Activated CD4-positive, alpha-beta memory T cell treated with anti-CD3 and anti-CD28 coated beads for 36 hours (primary cell): ENCODE data around the gene NTN4. TPM values are rescaled to one million over a fixed set of nuclear protein-coding genes. Genes with fewer than 3 reads are reported as not detected.
"Not testable (repeated sequence)": the region's sequence is repeated elsewhere in the genome, so short reads cannot be mapped to it uniquely, and the experiment has no call there.

Experiments
- CTCF ChIA-PET: fragments of 350-600 bp; sonication (Branson Sonifier 250); formaldehyde crosslinking; loops from one replicate; lab custom pipeline; 2021; ENCODE audit warnings: antibody characterized with exemption, inconsistent platforms; lab: Charles Lee
- POLR2A ChIA-PET: fragments of 350-600 bp; sonication (Branson Sonifier 250); formaldehyde crosslinking; loops from one replicate; lab custom pipeline; 2021; ENCODE audit warnings: antibody characterized with exemption; lab: Charles Lee
- DNase-seq: peaks from one replicate; pipeline ENCODE4 v3.0.0-alpha.2; 2020
- H3K27ac Mint-ChIP-seq: one replicate; pipeline ENCODE4 v1.8.0; 2021; ENCODE audit warnings: mixed read lengths
- H3K27me3 Mint-ChIP-seq: one replicate; pipeline ENCODE4 v1.8.0; 2021; ENCODE audit warnings: mixed read lengths
- H3K36me3 Mint-ChIP-seq: one replicate; pipeline ENCODE4 v1.8.0; 2021; ENCODE audit warnings: mixed read lengths
- H3K4me1 Mint-ChIP-seq: one replicate; pipeline ENCODE4 v1.8.0; 2021; ENCODE audit warnings: low read depth, mixed read lengths
- H3K4me3 Mint-ChIP-seq: one replicate; pipeline ENCODE4 v1.8.0; 2021; ENCODE audit warnings: mild to moderate bottlenecking, mixed read lengths
- H3K9me3 Mint-ChIP-seq: one replicate; pipeline ENCODE4 v1.8.0; 2021; ENCODE audit warnings: mixed read lengths
- intact Hi-C: fragments of 100-400 bp; cut with micrococcal nuclease; formaldehyde crosslinking; loops from one replicate; pipeline ENCODE4 v1.15.1; 2023
- total RNA-seq, 2 experiments: library from RNA; stranded (reverse); gene quantifications; one replicate each; pipeline ENCODE4 v1.2.3, GENCODE V29; 2021

Gene NTN4
- total RNA-seq, 2 experiments from 2014 or later, result 0.29 TPM; not detected in 1

DNA sequence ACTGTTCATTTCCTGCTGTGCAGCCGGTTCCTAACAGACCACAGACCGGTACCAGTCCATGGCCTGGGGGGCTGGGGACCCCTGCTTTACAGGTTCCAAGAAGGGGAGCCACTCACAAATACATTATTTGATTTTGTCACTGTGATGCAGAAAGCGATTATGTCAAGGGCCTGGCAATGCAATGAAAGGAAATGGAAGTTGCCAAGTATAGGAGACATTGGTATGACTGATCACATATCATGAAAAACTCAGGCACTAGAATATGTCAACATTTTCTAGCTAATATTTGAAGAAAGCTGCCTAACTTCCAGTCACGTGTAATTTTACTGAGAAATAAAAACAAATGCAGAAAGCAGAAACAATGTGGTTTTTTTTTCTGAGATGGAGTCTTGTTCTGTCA lies 170.4 kb downstream of the NTN4 start:
- no peaks in the 10 kb centered on the region for H3K9me3 Mint-ChIP-seq
- CTCF ChIA-PET, result no interaction called here
- no peak for DNase-seq
- intact Hi-C loops, result loop anchor here (10.0 kb wide), 1 partner anchor 375 kb away; the partner anchor contains the start of gene HAL
- POLR2A ChIA-PET, result no interaction called here
- H3K4me1 Mint-ChIP-seq, result no peaks in the 10 kb centered on the region
- H3K36me3 Mint-ChIP-seq, result no peaks in the 10 kb centered on the region
- no peak overlapping the region for H3K4me3 Mint-ChIP-seq
- H3K27me3 Mint-ChIP-seq, result peaks cover 8% of the 10 kb centered on the region
- no peak overlapping the region for H3K27ac Mint-ChIP-seq

DNA sequence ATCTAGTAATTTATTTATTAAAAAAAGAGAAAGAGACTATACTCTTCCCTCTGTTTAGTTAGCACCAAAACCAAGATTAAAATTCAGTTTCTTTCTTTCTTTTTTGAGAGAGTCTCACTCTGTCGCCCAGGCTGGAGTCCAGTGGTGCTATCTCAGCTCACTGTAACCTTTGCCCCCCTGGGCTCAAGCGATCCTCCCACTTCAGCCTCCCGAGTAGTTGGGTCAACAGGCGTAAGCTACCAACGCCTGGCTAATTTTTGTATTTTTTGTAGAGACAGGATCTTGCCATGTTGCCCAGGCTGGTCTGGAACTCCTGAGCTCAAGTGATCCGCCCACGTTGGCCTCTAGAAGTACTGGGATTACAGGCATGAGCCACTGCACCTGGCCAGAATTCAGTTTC lies 174.1 kb downstream of the NTN4 start:
- DNase-seq, H3K4me1 Mint-ChIP-seq, H3K9me3 Mint-ChIP-seq, POLR2A ChIA-PET, CTCF ChIA-PET, intact Hi-C loops, H3K27me3 Mint-ChIP-seq, H3K27ac Mint-ChIP-seq, H3K4me3 Mint-ChIP-seq, H3K36me3 Mint-ChIP-seq: not testable (repeated sequence)

DNA sequence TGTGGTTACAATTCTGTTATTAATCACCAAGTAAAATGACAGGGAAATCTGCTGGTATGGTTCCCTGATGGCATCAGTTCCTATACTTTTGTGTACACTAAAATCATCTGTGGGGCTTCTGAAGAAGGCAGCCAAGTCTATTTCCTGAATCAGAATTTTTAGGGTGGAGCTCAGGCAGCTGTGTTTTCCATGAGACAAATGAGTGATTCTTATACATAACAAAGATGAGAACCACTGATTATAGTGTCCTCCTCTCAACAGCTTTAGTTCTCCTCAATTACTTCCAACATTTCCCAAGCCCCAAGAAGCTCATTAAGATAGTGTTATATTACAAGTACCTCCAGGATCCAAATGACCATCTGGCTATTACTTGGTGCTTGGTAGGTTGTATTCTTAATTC lies 174.8 kb downstream of the NTN4 start:
- H3K27me3 Mint-ChIP-seq, result peaks cover 3% of the 10 kb centered on the region
- no peak for DNase-seq
- H3K27ac Mint-ChIP-seq, result no peak overlapping the region
- no peaks in the 10 kb centered on the region for H3K9me3 Mint-ChIP-seq
- no peaks in the 10 kb centered on the region for H3K4me1 Mint-ChIP-seq
- ChIA-PET POLR2A (no interaction called here), CTCF (no interaction called here)
- no peak overlapping the region for H3K4me3 Mint-ChIP-seq
- intact Hi-C loops, result no loop called here
- H3K36me3 Mint-ChIP-seq, result no peaks in the 10 kb centered on the region

DNA sequence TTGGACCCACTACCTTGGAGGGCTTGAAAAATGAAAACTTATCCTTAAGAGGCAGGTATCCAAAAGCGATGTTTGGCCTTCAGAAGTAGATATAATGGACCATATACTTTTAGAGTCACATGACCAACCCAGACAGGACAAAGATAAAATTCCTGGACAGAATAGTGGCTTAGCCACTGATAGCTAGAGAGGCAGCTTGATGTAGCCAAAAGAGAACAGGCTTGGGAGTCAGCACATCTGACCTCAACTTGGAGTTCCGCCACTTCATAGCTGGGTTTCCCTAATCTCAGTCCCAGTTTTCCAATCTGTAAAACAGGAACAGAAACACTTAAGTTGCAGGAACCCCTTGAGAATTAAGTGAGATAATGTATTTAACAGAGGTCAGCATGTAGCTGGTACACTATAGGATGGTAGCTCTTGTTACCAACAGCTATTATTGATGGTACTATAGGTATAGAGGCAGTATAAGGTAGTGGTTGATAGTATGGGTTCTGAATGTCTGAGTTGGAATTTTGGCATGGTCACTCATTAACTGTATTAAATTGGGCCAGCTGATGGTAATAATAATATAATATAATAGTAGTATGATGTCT lies 176.1 kb downstream of the NTN4 start:
- POLR2A ChIA-PET, result no interaction called here
- H3K36me3 Mint-ChIP-seq, result no peaks in the 10 kb centered on the region
- intact Hi-C loops, result no loop called here
- DNase-seq, result no peak
- no peak overlapping the region for H3K4me3 Mint-ChIP-seq
- CTCF ChIA-PET, result no interaction called here
- H3K27ac Mint-ChIP-seq, result no peak overlapping the region
- H3K9me3 Mint-ChIP-seq, result no peaks in the 10 kb centered on the region
- no peaks in the 10 kb centered on the region for H3K4me1 Mint-ChIP-seq
- peaks cover 2% of the 10 kb centered on the region for H3K27me3 Mint-ChIP-seq

GRCh38 chr12:95613021-95613420 lies 177.5 kb downstream of the NTN4 start:
- ChIA-PET CTCF (no interaction called here), POLR2A (no interaction called here)
- Mint-ChIP-seq H3K27me3 (peaks cover 4% of the 10 kb centered on the region), H3K36me3 (no peaks in the 10 kb centered on the region), H3K9me3 (no peaks in the 10 kb centered on the region), H3K27ac (no peak overlapping the region), H3K4me1 (no peaks in the 10 kb centered on the region), H3K4me3 (no peak overlapping the region)
- intact Hi-C loops, result no loop called here
- DNase-seq, result no peak

DNA sequence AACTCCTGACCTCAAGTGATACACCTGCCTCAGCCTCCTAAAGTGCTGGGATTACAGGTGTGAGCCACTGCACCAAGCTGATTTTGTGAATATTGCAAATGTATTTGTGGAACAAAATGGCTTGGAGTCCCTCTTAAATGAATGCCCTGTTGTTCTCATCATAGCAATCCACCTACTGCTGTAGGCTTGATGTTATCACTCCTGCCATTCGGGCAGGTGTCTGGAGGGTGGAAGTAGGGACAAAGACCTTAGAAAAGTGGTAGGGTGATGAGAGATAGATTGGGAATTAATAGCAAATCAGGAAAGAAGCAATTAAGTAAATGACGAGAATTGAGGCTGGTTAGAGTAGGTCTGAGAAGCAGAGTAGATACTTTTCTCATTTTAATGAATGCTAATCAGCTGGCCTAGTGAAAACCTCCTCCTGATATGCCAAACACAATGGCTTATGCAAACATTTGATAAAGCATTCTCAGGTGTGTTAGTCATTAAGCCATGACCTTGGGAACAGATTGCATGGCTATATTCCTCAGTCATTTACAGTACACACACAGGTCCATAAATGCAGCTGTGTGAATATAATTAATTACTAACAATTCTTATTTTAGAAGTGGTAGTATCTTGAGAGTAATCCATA lies 178.8 kb downstream of the NTN4 start:
- Mint-ChIP-seq H3K36me3 (no peaks in the 10 kb centered on the region), H3K4me3 (no peak overlapping the region), H3K9me3 (no peaks in the 10 kb centered on the region), H3K27me3 (peaks cover 6% of the 10 kb centered on the region), H3K27ac (no peak overlapping the region), H3K4me1 (no peaks in the 10 kb centered on the region)
- no peak for DNase-seq
- intact Hi-C loops, result no loop called here
- POLR2A ChIA-PET, result no interaction called here
- CTCF ChIA-PET, result no interaction called here

DNA sequence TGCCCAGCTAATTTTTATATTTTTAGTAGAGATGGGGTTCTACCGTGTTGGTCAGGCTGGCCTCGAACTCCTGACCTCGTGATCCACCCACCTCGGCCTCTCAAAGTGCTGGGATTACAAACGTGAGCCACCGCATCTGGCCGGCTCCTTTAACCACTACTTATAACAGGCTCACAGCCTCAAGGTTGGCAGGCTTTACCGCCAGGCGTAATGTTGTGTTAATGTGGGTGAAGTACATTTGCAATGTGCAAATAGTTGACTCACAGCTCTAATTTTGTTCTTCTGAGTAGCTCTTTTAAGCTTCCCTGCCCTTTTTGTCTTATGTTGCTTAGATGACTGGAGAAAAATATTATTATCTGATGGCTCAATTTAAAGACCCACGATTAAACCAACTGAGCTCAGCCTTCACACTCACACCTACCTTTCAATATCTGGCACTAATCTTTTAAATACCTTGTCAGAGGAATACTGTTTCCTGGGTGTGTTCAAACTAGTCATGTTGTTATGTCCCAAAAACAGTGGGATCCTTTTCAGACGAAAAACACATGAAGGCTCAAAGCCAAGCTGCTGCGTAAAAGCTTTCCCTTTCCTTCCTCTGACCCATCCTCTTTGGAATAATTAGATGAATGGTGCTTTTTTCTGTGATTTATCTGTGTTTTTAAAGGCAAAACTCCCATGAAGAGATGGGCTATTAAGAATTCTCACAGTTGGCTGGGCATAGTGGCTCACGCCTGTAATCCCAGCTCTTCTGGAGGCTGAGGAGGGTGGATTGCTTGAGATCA lies 182.1 kb downstream of the NTN4 start:
- Mint-ChIP-seq H3K27ac (no peak overlapping the region), H3K27me3 (peaks cover 7% of the 10 kb centered on the region), H3K4me1 (no peaks in the 10 kb centered on the region), H3K9me3 (no peaks in the 10 kb centered on the region), H3K36me3 (no peaks in the 10 kb centered on the region), H3K4me3 (no peak overlapping the region)
- CTCF ChIA-PET, result interaction anchor here (1.6 kb wide), 1 partner anchor 19 kb away, joined by 3 read pairs; no protein-coding TSS in a partner anchor
- intact Hi-C loops, result no loop called here
- no peak for DNase-seq
- POLR2A ChIA-PET, result interaction anchor here (0.6 kb wide), 1 partner anchor 256 kb away, joined by 3 read pairs; no protein-coding TSS in a partner anchor

Other genes starting within 250 kb of the NTN4 start
- gene USP44, start 239.3 kb downstream of the NTN4 start, total RNA-seq, result 1 to 10 TPM; 2.8 to 2.9 TPM
- 10 to 100 TPM; 45.4 to 46.0 TPM for gene SNRPF, start 68.2 kb upstream of the NTN4 start, total RNA-seq
- gene CCDC38, start 151.8 kb upstream of the NTN4 start, total RNA-seq, result under 1 TPM in 1 of 2 experiments, not detected in 1; 0.24 TPM
- gene AMDHD1, start 152.6 kb upstream of the NTN4 start, total RNA-seq, result 1 to 10 TPM; 1.5 to 2.1 TPM
- gene HAL, start 205.6 kb upstream of the NTN4 start, total RNA-seq, result under 1 TPM; 0.12 to 0.36 TPM
- gene LTA4H, start 244.8 kb upstream of the NTN4 start, total RNA-seq, result 100 to 1,000 TPM; 106 to 110 TPM